ENCODE data around the gene CNTNAP2. TPM values are rescaled to one million over a fixed set of nuclear protein-coding genes. Genes with fewer than 3 reads are reported as not detected.

The CNTNAP2 gene
- total RNA-seq, 2 experiments from 2014 or later, result 0.28 TPM; not detected in 1

DNA sequence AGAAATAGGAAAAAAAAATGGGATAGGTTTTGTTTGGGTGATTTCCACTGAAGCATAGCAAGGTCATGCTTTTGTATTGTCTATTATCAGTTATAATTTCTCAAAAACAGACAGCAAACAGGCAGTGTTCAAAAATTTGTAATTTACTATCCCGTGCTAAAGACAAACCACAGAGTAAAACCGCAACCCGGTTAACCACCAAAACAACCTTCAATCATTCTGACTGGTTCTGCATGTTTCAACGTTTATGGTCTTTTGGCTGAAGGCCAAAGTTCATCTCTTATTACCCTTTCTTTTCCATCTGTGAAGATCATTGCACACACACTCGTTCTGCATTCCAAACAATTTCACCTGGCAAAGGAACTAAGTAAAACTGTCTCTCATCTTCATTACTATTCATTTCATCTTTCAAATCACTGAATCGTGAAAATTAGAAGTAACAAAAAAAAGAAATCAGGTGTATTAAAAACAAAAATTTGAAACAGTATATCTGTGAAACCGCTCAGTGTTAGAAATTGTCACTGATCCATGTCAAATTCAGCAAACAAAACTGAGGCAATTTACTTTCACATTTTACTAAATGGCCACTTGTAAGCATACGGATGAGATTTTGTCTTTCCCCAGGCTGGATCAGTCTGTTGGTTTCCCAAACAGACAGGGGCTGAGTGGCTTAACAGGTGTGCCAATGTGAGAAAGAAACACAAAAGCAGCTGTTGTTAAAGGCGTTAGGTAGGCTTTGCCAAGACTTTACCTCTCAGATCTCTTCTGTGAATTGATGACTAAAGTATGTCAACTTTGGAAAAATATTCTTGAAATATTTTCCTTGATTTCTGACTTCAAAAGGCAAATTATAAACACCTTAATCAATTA is 539.6 kb downstream of the CNTNAP2 start:
- H3K79me2 ChIP-seq (ENCODE audit: insufficient read depth, low read depth, low read length), result no peaks in the 10 kb centered on the region
- H3K36me3 ChIP-seq (ENCODE audit: insufficient read depth, low read length), result no peaks in the 10 kb centered on the region
- no peaks in the 10 kb centered on the region for H3K9me2 ChIP-seq (ENCODE audit: insufficient read depth, low read length)
- no peaks in the 10 kb centered on the region for H3K9me3 ChIP-seq (ENCODE audit: low read length)
- H2AFZ ChIP-seq (ENCODE audit: low read length), result no peak overlapping the region
- no peak overlapping the region for H3K27ac ChIP-seq (ENCODE audit: low read depth, low read length, poor library complexity, severe bottlenecking)
- POLR2A ChIA-PET, result no interaction called here
- no peak overlapping the region for H3K4me3 ChIP-seq (ENCODE audit: low read depth, low read length, poor library complexity, severe bottlenecking)
- H3K4me2 ChIP-seq (ENCODE audit: low read length), result peak overlapping the region; percentile 25; the same call in 1 of the 2 replicates
- intact Hi-C loops (cut with micrococcal nuclease; ENCODE audit: unreplicated experiment), result no loop called here
- H4K20me1 ChIP-seq (ENCODE audit: insufficient read depth, low read length), result no peaks in the 10 kb centered on the region
- DNase-seq (ENCODE audit: low spot score), result no peak
- H3K4me1 ChIP-seq (ENCODE audit: insufficient read depth, low read length, poor library complexity, severe bottlenecking), result no peaks in the 10 kb centered on the region
- TF ChIP-seq CTCF (conservative IDR thresholded peaks at IDR 0.05; ENCODE audit: low read length) (no peak), EZH2phosphoT487 (IDR thresholded peaks at IDR 0.05; ENCODE audit: borderline replicate concordance, low read depth, low read length) (no peak)
- BruUV-seq (replicated peaks), result no TSS peak
- CTCF ChIA-PET (ENCODE audit: unreplicated experiment), result no interaction called here

GRCh38 chr7:146656988-146657387 is 540.4 kb downstream of the CNTNAP2 start:
- H3K4me3 ChIP-seq (ENCODE audit: low read depth, low read length, poor library complexity, severe bottlenecking), result no peak overlapping the region
- CTCF ChIA-PET (ENCODE audit: unreplicated experiment), result no interaction called here

More at GRCh38 chr7:146656988-146657387, 540.4 kb downstream of the CNTNAP2 start:
- Histone ChIP-seq H4K20me1 (ENCODE audit: insufficient read depth, low read length) (no peaks in the 10 kb centered on the region), H3K27ac (ENCODE audit: low read depth, low read length, poor library complexity, severe bottlenecking) (no peak overlapping the region), H3K4me2 (ENCODE audit: low read length) (no peak overlapping the region; the same call in 1 of the 2 replicates), H3K9me2 (ENCODE audit: insufficient read depth, low read length) (no peaks in the 10 kb centered on the region), H3K79me2 (ENCODE audit: insufficient read depth, low read depth, low read length) (no peaks in the 10 kb centered on the region), H2AFZ (ENCODE audit: low read length) (no peak overlapping the region), H3K4me1 (ENCODE audit: insufficient read depth, low read length, poor library complexity, severe bottlenecking) (no peaks in the 10 kb centered on the region), H3K9me3 (ENCODE audit: low read length) (no peaks in the 10 kb centered on the region), H3K36me3 (ENCODE audit: insufficient read depth, low read length) (no peaks in the 10 kb centered on the region)
- POLR2A ChIA-PET, result no interaction called here
- 0 out of 2 replicates have a peak, but pooled peaks have one; percentile 16 for TF ChIP-seq CTCF (conservative IDR thresholded peaks at IDR 0.05; ENCODE audit: low read length)
- TF ChIP-seq EZH2phosphoT487 (IDR thresholded peaks at IDR 0.05; ENCODE audit: borderline replicate concordance, low read depth, low read length), result no peak
- intact Hi-C loops (cut with micrococcal nuclease; ENCODE audit: unreplicated experiment), result no loop called here
- BruUV-seq (replicated peaks), result no TSS peak
- DNase-seq (ENCODE audit: low spot score), result no peak
